H9 (cell line): ENCODE measurements around the gene C22orf23. TPM values are rescaled to one million over a fixed set of nuclear protein-coding genes. Genes with fewer than 3 reads are reported as not detected.

Source experiments
- DNase-seq: peaks from one replicate; pipeline ENCODE4 v3.0.0-alpha.2; 2017
- H2AFZ ChIP-seq: one replicate; pipeline ENCODE4 v1.6.1; 2013; ENCODE audit warnings: mild to moderate bottlenecking, low read length, control low read depth, moderate library complexity
- H2AK5ac ChIP-seq: 2 replicates; pipeline ENCODE4 v1.6.1; 2013; ENCODE audit warnings: low read length, control low read depth, mixed read lengths; ENCODE audit not compliant: insufficient read length
- H2BK120ac ChIP-seq: one replicate; pipeline ENCODE4 v1.6.1; 2013; ENCODE audit warnings: low read depth, mild to moderate bottlenecking, low read length, control low read depth, inconsistent platforms; ENCODE audit not compliant: poor library complexity, severe bottlenecking
- H2BK12ac ChIP-seq: 2 replicates; pipeline ENCODE4 v1.6.1; 2013; ENCODE audit warnings: low read length, control low read depth, mixed read lengths, low read depth; ENCODE audit not compliant: insufficient read length
- H2BK15ac ChIP-seq: 2 replicates; pipeline ENCODE4 v1.6.1; 2013; ENCODE audit warnings: low read depth, low read length, control low read depth
- H2BK20ac ChIP-seq: one replicate; pipeline ENCODE4 v1.6.1; 2013; ENCODE audit warnings: low read depth, mild to moderate bottlenecking, low read length, control low read depth, inconsistent platforms; ENCODE audit not compliant: poor library complexity, severe bottlenecking
- H2BK5ac ChIP-seq: 2 replicates; pipeline ENCODE4 v1.6.1; 2013; ENCODE audit warnings: low read length, control low read depth, mixed read lengths; ENCODE audit not compliant: insufficient read length
- H3K14ac ChIP-seq: 2 replicates; pipeline ENCODE4 v1.6.1; 2013; ENCODE audit warnings: low read length, control low read depth; ENCODE audit not compliant: insufficient read depth
- H3K18ac ChIP-seq: 2 replicates; pipeline ENCODE4 v1.6.1; 2013; ENCODE audit warnings: low read depth, mild to moderate bottlenecking, mixed read lengths, low read length, control low read depth; ENCODE audit not compliant: insufficient read length
- H3K23ac ChIP-seq: 2 replicates; pipeline ENCODE4 v1.6.1; 2013; ENCODE audit warnings: low read length, control low read depth, mixed read lengths, low read depth; ENCODE audit not compliant: insufficient read length
- H3K23me2 ChIP-seq: 2 replicates; pipeline ENCODE4 v1.6.1; 2013; ENCODE audit warnings: low read depth, mild to moderate bottlenecking, mixed read lengths, low read length, control low read depth; ENCODE audit not compliant: insufficient read length, poor library complexity, severe bottlenecking
- H3K27ac ChIP-seq: 2 replicates; pipeline ENCODE4 v1.5.1; 2013; ENCODE audit warnings: low read length, control low read depth, mixed read lengths, low read depth; ENCODE audit not compliant: insufficient read length
- H3K27me3 ChIP-seq: 2 replicates; pipeline ENCODE4 v1.6.1; 2013; ENCODE audit warnings: low read length, control low read depth, inconsistent platforms; ENCODE audit not compliant: insufficient read depth
- H3K4ac ChIP-seq: 2 replicates; pipeline ENCODE4 v1.6.1; 2013; ENCODE audit warnings: low read depth, mild to moderate bottlenecking, control low read depth, inconsistent platforms, low read length, moderate library complexity
- H3K4me1 ChIP-seq: 2 replicates; pipeline ENCODE4 v1.6.1; 2013; ENCODE audit warnings: low read length, control low read depth, inconsistent platforms; ENCODE audit not compliant: insufficient read depth
- H3K4me2 ChIP-seq: 2 replicates; pipeline ENCODE4 v1.6.1; 2013; ENCODE audit warnings: low read length, control low read depth, mixed read lengths; ENCODE audit not compliant: insufficient read length, insufficient read depth
- H3K56ac ChIP-seq: 2 replicates; pipeline ENCODE4 v1.6.1; 2013; ENCODE audit warnings: low read depth, mild to moderate bottlenecking, mixed read lengths, low read length, control low read depth; ENCODE audit not compliant: insufficient read length
- H3K79me1 ChIP-seq: 2 replicates; pipeline ENCODE4 v1.6.1; 2013; ENCODE audit warnings: low read depth, mild to moderate bottlenecking, moderate library complexity, low read length, control low read depth, inconsistent platforms; ENCODE audit not compliant: insufficient read depth, poor library complexity, severe bottlenecking
- H3K79me2 ChIP-seq: 2 replicates; pipeline ENCODE4 v1.6.1; 2013; ENCODE audit warnings: low read length, control low read depth, inconsistent platforms; ENCODE audit not compliant: insufficient read depth
- H3K9ac ChIP-seq: 2 replicates; pipeline ENCODE4 v1.6.1; 2013; ENCODE audit warnings: low read length, control low read depth, mixed read lengths; ENCODE audit not compliant: insufficient read length; ENCODE audit errors: extremely low read depth
- H3K9me3 ChIP-seq: one replicate; pipeline ENCODE4 v1.6.1; 2013; ENCODE audit warnings: low read depth, low read length, inconsistent platforms; ENCODE audit not compliant: control insufficient read depth
- H3T11ph ChIP-seq: one replicate; pipeline ENCODE4 v1.6.1; 2013; ENCODE audit warnings: mild to moderate bottlenecking, low read length, control low read depth, inconsistent platforms
- H4K20me1 ChIP-seq: one replicate; pipeline ENCODE4 v1.6.1; 2013; ENCODE audit not compliant: control insufficient read depth, insufficient read length, insufficient read depth
- H4K5ac ChIP-seq: 2 replicates; pipeline ENCODE4 v1.6.1; 2013; ENCODE audit warnings: low read depth, mild to moderate bottlenecking, mixed read lengths, low read length, control low read depth; ENCODE audit not compliant: insufficient read length
- H4K8ac ChIP-seq: replicated peaks from 2 replicates; pipeline ENCODE4 v1.6.1; 2013; ENCODE audit warnings: low read length, control low read depth, mixed read lengths, low read depth; ENCODE audit not compliant: insufficient read length
- H4K91ac ChIP-seq: 2 replicates; pipeline ENCODE4 v1.6.1; 2013; ENCODE audit warnings: low read depth, mild to moderate bottlenecking, moderate library complexity, mixed read lengths, low read length, control low read depth; ENCODE audit not compliant: insufficient read length
- H3K27ac Mint-ChIP-seq, 3 experiments: 2 replicates in 2 of 3; 3 replicates in 1 of 3; pipeline ENCODE4 v1.8.0; 2020 to 2021; ENCODE audit warnings: mixed read lengths in 3 of 3, mild to moderate bottlenecking in 1 of 3, moderate library complexity in 1 of 3
- H3K27me3 Mint-ChIP-seq: 2 replicates; pipeline ENCODE4 v1.8.0; 2021; ENCODE audit warnings: low read depth, mild to moderate bottlenecking, moderate library complexity, mixed read lengths
- H3K36me3 Mint-ChIP-seq, 3 experiments: 2 replicates in 2 of 3; 3 replicates in 1 of 3; pipeline ENCODE4 v1.8.0; 2020 to 2021; ENCODE audit warnings: low read depth in 3 of 3, mixed read lengths in 3 of 3; ENCODE audit not compliant: insufficient read depth in 1 of 3
- H3K4me1 Mint-ChIP-seq, 2 experiments: 2 replicates each; pipeline ENCODE4 v1.8.0; 2020; ENCODE audit warnings: mixed read lengths in 2 of 2
- H3K4me3 Mint-ChIP-seq, 2 experiments: 2 replicates in 1 of 2; 3 replicates in 1 of 2; pipeline ENCODE4 v1.8.0; 2020 to 2021; ENCODE audit warnings: mild to moderate bottlenecking in 2 of 2, mixed read lengths in 2 of 2, moderate library complexity in 1 of 2
- H3K9me3 Mint-ChIP-seq, 2 experiments: 2 replicates in 1 of 2; 3 replicates in 1 of 2; pipeline ENCODE4 v1.8.0; 2020; ENCODE audit warnings: mild to moderate bottlenecking in 2 of 2, mixed read lengths in 2 of 2, moderate library complexity in 1 of 2
- WGBS: extraction: QIAGEN DNeasy Blood & Tissue Kit; methylation state at CpG from one replicate; pipeline ENCODE4 v1.1.7; 2013; ENCODE audit warnings: missing lambda C conversion rate, low lambda C conversion rate, mixed read lengths; ENCODE audit not compliant: insufficient read length; ENCODE audit errors: extremely low coverage; 5-methylcytosine and 5-hydroxymethylcytosine counted together
- total RNA-seq: library from RNA; stranded (reverse); gene quantifications from 2 replicates; pipeline ENCODE4 v1.2.1, GENCODE V29; 2021
- TF ChIP-seq, protein P1 (sequence below): fragments of 200-600 bp; sonication (generic); conservative IDR thresholded peaks from 3 replicates; pipeline ENCODE4 v1.8.0; 2021; ENCODE audit warnings: antibody characterized with exemption, mild to moderate bottlenecking

The C22orf23 gene
- total RNA-seq, 1 experiment from 2014 or later = 0.57 TPM

DNA sequence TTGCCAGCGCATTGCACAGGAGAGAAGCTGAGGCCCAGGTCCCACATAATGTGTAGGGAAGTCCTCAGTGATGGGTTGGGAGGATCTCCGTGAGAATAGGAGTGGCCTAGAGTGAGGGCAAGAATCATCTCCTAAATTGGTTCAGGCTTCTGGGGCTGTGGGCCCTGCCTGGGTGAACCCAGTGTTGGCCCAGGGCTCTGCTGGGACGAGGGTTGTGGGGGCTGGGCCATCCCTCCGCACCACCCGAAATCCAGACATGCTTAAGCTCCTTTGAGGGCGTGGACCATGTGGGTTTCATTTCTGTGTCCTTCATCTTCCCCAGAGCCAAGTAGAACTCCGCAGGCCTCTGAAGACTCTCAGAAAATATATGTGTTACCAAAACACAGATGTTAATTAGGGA, 43.6 kb downstream of the C22orf23 start:
- no peaks in the 10 kb centered on the region for H3K27me3 ChIP-seq

More for the DNA sequence above, 43.6 kb downstream of the C22orf23 start:
- Histone ChIP-seq H3K4ac (no peak overlapping the region), H3K4me2 (no peak overlapping the region), H3K79me2 (no peaks in the 10 kb centered on the region), H3K9ac (no peak overlapping the region), H3K9me3 (no peaks in the 10 kb centered on the region), H4K20me1 (no peaks in the 10 kb centered on the region), H3K23ac (no peak overlapping the region), H2BK20ac (no peak overlapping the region), H4K91ac (no peak overlapping the region), H2BK5ac (no peak overlapping the region), H2AFZ (no peak overlapping the region), H2BK120ac (no peak overlapping the region), H3K18ac (no peak overlapping the region), H3K56ac (no peak overlapping the region), H3K14ac (no peak overlapping the region), H2BK12ac (no peak overlapping the region), H3K23me2 (peaks cover 5% of the 10 kb centered on the region), H3K79me1 (no peaks in the 10 kb centered on the region), H3T11ph (no peak overlapping the region), H4K5ac (no peak overlapping the region), H3K4me1 (0 out of 2 replicates have a peak, but pooled peaks cover 3% of the 10 kb centered on the region), H4K8ac (no peak overlapping the region), H2AK5ac (no peak overlapping the region), H3K27ac (no peak overlapping the region), H2BK15ac (no peak overlapping the region)
- no peaks in the 10 kb centered on the region for H3K9me3 Mint-ChIP-seq
- H3K36me3 Mint-ChIP-seq = peaks cover 5 to 27% (median 22%) of the 10 kb centered on the region in 3 experiments; a peak in 6 of 7 replicates
- no peaks in the 10 kb centered on the region for H3K27me3 Mint-ChIP-seq
- H3K27ac Mint-ChIP-seq = peak overlapping the region in 1 of 3 experiments; percentile 79; a peak in 1 of 7 replicates
- WGBS = no CpG with 5 or more reads among the region's 7 CpGs
- peaks cover 45 to 46% of the 10 kb centered on the region in 2 experiments for H3K4me1 Mint-ChIP-seq
- no peak for DNase-seq
- H3K4me3 Mint-ChIP-seq = no peak overlapping the region
- TF ChIP-seq, protein P1, sequence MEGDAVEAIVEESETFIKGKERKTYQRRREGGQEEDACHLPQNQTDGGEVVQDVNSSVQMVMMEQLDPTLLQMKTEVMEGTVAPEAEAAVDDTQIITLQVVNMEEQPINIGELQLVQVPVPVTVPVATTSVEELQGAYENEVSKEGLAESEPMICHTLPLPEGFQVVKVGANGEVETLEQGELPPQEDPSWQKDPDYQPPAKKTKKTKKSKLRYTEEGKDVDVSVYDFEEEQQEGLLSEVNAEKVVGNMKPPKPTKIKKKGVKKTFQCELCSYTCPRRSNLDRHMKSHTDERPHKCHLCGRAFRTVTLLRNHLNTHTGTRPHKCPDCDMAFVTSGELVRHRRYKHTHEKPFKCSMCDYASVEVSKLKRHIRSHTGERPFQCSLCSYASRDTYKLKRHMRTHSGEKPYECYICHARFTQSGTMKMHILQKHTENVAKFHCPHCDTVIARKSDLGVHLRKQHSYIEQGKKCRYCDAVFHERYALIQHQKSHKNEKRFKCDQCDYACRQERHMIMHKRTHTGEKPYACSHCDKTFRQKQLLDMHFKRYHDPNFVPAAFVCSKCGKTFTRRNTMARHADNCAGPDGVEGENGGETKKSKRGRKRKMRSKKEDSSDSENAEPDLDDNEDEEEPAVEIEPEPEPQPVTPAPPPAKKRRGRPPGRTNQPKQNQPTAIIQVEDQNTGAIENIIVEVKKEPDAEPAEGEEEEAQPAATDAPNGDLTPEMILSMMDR = no peak
